GM21576 (cell line): ENCODE results near the gene GRK3.
"Not testable (repeated sequence)": the region's sequence is repeated elsewhere in the genome, so short reads cannot be mapped to it uniquely, and the experiment has no call there.

Source experiments
- ATAC-seq: cut with Tn5 transposase; IDR thresholded peaks from one replicate; pipeline ENCODE4 v1.9.1; 2021; ENCODE audit warnings: mild to moderate bottlenecking, moderate library complexity; ENCODE audit not compliant: unreplicated experiment

GRK3 gene

GRCh38 chr22:25623851-25624250 is 59.4 kb downstream of the GRK3 start:
- ATAC-seq = no peak

- no peak for ATAC-seq
These were observed 60.0 kb downstream of the GRK3 start for GRCh38 chr22:25624476-25624875.

GRCh38 chr22:25625747-25626623 is 61.5 kb downstream of the GRK3 start:
- not testable (repeated sequence) for ATAC-seq

GRCh38 chr22:25626624-25626990 is 62.1 kb downstream of the GRK3 start:
- ATAC-seq = no peak

GRCh38 chr22:25627271-25627852 is 62.9 kb downstream of the GRK3 start:
- no peak for ATAC-seq

GRCh38 chr22:25628494-25628893 is 64.0 kb downstream of the GRK3 start:
- ATAC-seq = no peak

- ATAC-seq = no peak
These were observed 65.1 kb downstream of the GRK3 start for GRCh38 chr22:25629613-25630012.

- ATAC-seq = no peak
These were observed 66.0 kb downstream of the GRK3 start for GRCh38 chr22:25630447-25630846.

- no peak for ATAC-seq
These were observed 71.8 kb downstream of the GRK3 start for GRCh38 chr22:25636323-25636722.

GRCh38 chr22:25637032-25637431 is 72.6 kb downstream of the GRK3 start:
- ATAC-seq = no peak

GRCh38 chr22:25637672-25638071 is 73.2 kb downstream of the GRK3 start:
- no peak for ATAC-seq

- no peak for ATAC-seq
These were observed 74.2 kb downstream of the GRK3 start for GRCh38 chr22:25638638-25639037.

- no peak for ATAC-seq
These were observed 77.2 kb downstream of the GRK3 start for GRCh38 chr22:25641650-25642049.

GRCh38 chr22:25643232-25644000 is 78.9 kb downstream of the GRK3 start:
- no peak for ATAC-seq

- no peak for ATAC-seq
These were observed 79.6 kb downstream of the GRK3 start for GRCh38 chr22:25644122-25644521.

- no peak for ATAC-seq
These were observed 80.8 kb downstream of the GRK3 start for GRCh38 chr22:25645266-25645665.

GRCh38 chr22:25645964-25646363 is 81.5 kb downstream of the GRK3 start:
- no peak for ATAC-seq

- ATAC-seq = no peak
These were observed 86.4 kb downstream of the GRK3 start for GRCh38 chr22:25650833-25651232.

- no peak for ATAC-seq
These were observed 87.0 kb downstream of the GRK3 start for GRCh38 chr22:25651332-25652085.

- ATAC-seq = no peak
These were observed 90.2 kb downstream of the GRK3 start for GRCh38 chr22:25654676-25655075.

- ATAC-seq = no peak
These were observed 91.0 kb downstream of the GRK3 start for GRCh38 chr22:25655371-25655935.
